Measurements from ENCODE around the gene MVB12B.
"Not testable (repeated sequence)": the region's sequence is repeated elsewhere in the genome, so short reads cannot be mapped to it uniquely, and the experiment has no call there.

The MVB12B gene

GRCh38 chr9:126457890-126458289 is 131.3 kb downstream of the MVB12B start:
- no peak for DNase-seq

- no peak for DNase-seq
These were observed 132.5 kb downstream of the MVB12B start for GRCh38 chr9:126459126-126459525.

GRCh38 chr9:126459546-126459945 is 132.9 kb downstream of the MVB12B start:
- DNase-seq, result no peak

- DNase-seq, result no peak
These were observed 133.6 kb downstream of the MVB12B start for GRCh38 chr9:126459965-126460843.

GRCh38 chr9:126461029-126461428 is 134.4 kb downstream of the MVB12B start:
- no peak for DNase-seq

GRCh38 chr9:126461608-126462007 is 135.0 kb downstream of the MVB12B start:
- DNase-seq, result no peak

GRCh38 chr9:126462617-126463016 is 136.0 kb downstream of the MVB12B start:
- no peak for DNase-seq

- no peak for DNase-seq
These were observed 136.8 kb downstream of the MVB12B start for GRCh38 chr9:126463426-126463825.

GRCh38 chr9:126464694-126465441 is 138.2 kb downstream of the MVB12B start:
- DNase-seq, result no peak

- DNase-seq, result no peak
These were observed 139.3 kb downstream of the MVB12B start for GRCh38 chr9:126465977-126466376.

- DNase-seq, result no peak
These were observed 141.7 kb downstream of the MVB12B start for GRCh38 chr9:126468141-126468825.

GRCh38 chr9:126470241-126470993 is 143.8 kb downstream of the MVB12B start:
- no peak for DNase-seq

GRCh38 chr9:126471084-126471624 is 144.5 kb downstream of the MVB12B start:
- no peak for DNase-seq

GRCh38 chr9:126472198-126472947 is 145.7 kb downstream of the MVB12B start:
- no peak for DNase-seq

- no peak for DNase-seq
These were observed 146.3 kb downstream of the MVB12B start for GRCh38 chr9:126472948-126473298.

- no peak for DNase-seq
These were observed 147.7 kb downstream of the MVB12B start for GRCh38 chr9:126474206-126474765.

- no peak for DNase-seq
These were observed 148.3 kb downstream of the MVB12B start for GRCh38 chr9:126474786-126475485.

GRCh38 chr9:126475933-126476555 is 149.4 kb downstream of the MVB12B start:
- DNase-seq, result no peak

GRCh38 chr9:126477432-126477831 is 150.8 kb downstream of the MVB12B start:
- DNase-seq, result not testable (repeated sequence)
